Endothelial cell of umbilical vein (primary cell): ENCODE measurements around the gene AKAP1. TPM values are rescaled to one million over a fixed set of nuclear protein-coding genes. Genes with fewer than 3 reads are reported as not detected.

Experiments used
- BruUV-seq: library from RNA; stranded (reverse); fragments of 400-500 nt; replicated peaks from 2 replicates; lab custom pipeline; 2021; lab: Mats Ljungman, UMichigan
- CTCF ChIA-PET: fragments of 300-600, 350-600 bp; sonication (Branson Sonifier 250); formaldehyde crosslinking; loops from one replicate; lab custom pipeline; 2021; ENCODE audit warnings: antibody characterized with exemption, inconsistent platforms; lab: Charles Lee
- POLR2A ChIA-PET: fragments of 300-600, 350-600 bp; sonication (Branson Sonifier 250); formaldehyde crosslinking; loops from one replicate; lab custom pipeline; 2021; ENCODE audit warnings: antibody characterized with exemption, inconsistent platforms; lab: Charles Lee
- DNase-seq: peaks from one replicate; pipeline ENCODE4 v3.0.0-alpha.2; 2011; ENCODE audit warnings: low read depth, low spot score
- FAIRE-seq: peaks from 2 replicates; lab custom pipeline; 2011; peaks lifted over from hg19 to GRCh38; lab: Jason Lieb, UNC
- H2AFZ ChIP-seq: 2 replicates; pipeline ENCODE4 v1.6.0; 2012; ENCODE audit warnings: low read depth, low read length, control low read depth, inconsistent platforms
- H3K27ac ChIP-seq: 2 replicates; pipeline ENCODE4 v1.5.1; 2011; ENCODE audit warnings: low read depth, mild to moderate bottlenecking, control low read depth, low read length, moderate library complexity; ENCODE audit not compliant: insufficient read depth
- H3K27me3 ChIP-seq, 2 experiments: 2 replicates each; pipeline versions ENCODE4 v1.6.0 to v1.6.1; 2011; ENCODE audit warnings: low read length in 2 of 2, mixed read lengths in 1 of 2; ENCODE audit not compliant: control insufficient read depth in 2 of 2, insufficient read depth in 2 of 2
- H3K36me3 ChIP-seq, 2 experiments: 2 replicates in 1 of 2; 3 replicates in 1 of 2; pipeline ENCODE4 v1.5.1; 2011; ENCODE audit warnings: low read length in 2 of 2, mild to moderate bottlenecking in 1 of 2, moderate library complexity in 1 of 2; ENCODE audit not compliant: control insufficient read depth in 2 of 2, insufficient read depth in 2 of 2; ENCODE audit errors: extremely low read depth in 1 of 2
- H3K4me1 ChIP-seq: 3 replicates; pipeline ENCODE4 v1.5.1; 2011; ENCODE audit warnings: mild to moderate bottlenecking, low read length; ENCODE audit not compliant: control insufficient read depth, insufficient read depth; ENCODE audit errors: extremely low read depth
- H3K4me2 ChIP-seq: 2 replicates; pipeline ENCODE4 v1.6.1; 2011; ENCODE audit warnings: low read length, control low read depth, mixed read lengths; ENCODE audit not compliant: insufficient read depth
- H3K4me3 ChIP-seq, 3 experiments: fragments of 200-600 bp in 1 of 3; sonication (generic), shearing (Covaris generic) in 1 of 3; replicated peaks in 1 of 3; 2 replicates each; pipeline ENCODE4 v1.5.1; 2011 to 2016; ENCODE audit warnings: control low read depth in 3 of 3, low read length in 3 of 3, mild to moderate bottlenecking in 2 of 3, inconsistent platforms in 1 of 3, low read depth in 1 of 3, moderate library complexity in 1 of 3; ENCODE audit not compliant: insufficient read depth in 1 of 3
- H3K79me2 ChIP-seq: 2 replicates; pipeline ENCODE4 v1.6.0; 2012; ENCODE audit warnings: low read length, inconsistent platforms; ENCODE audit not compliant: control insufficient read depth, insufficient read depth
- H3K9ac ChIP-seq: replicated peaks from 2 replicates; pipeline ENCODE3; 2011; ENCODE audit warnings: low read length, control low read depth; ENCODE audit not compliant: insufficient read depth; ENCODE audit errors: extremely low read depth
- H3K9me1 ChIP-seq: replicated peaks from 3 replicates; pipeline ENCODE4 v1.6.0; 2011; ENCODE audit warnings: mild to moderate bottlenecking, low read length; ENCODE audit not compliant: control insufficient read depth, insufficient read depth; ENCODE audit errors: extremely low read depth
- H3K9me3 ChIP-seq: replicated peaks from 2 replicates; pipeline ENCODE4 v1.5.1; 2012; ENCODE audit warnings: low read length, inconsistent platforms; ENCODE audit not compliant: control insufficient read depth, insufficient read depth
- H4K20me1 ChIP-seq: replicated peaks from 2 replicates; pipeline ENCODE3; 2011; ENCODE audit warnings: mild to moderate bottlenecking, low read length; ENCODE audit not compliant: control insufficient read depth, insufficient read depth; ENCODE audit errors: extremely low read depth
- EZH2 ChIP-seq: IDR thresholded peaks from 2 replicates; pipeline ENCODE4 v1.6.1; 2012; ENCODE audit warnings: borderline replicate concordance, low read depth, mild to moderate bottlenecking, moderate library complexity, low read length, inconsistent platforms; ENCODE audit not compliant: severe bottlenecking
- FOS ChIP-seq: IDR thresholded peaks from 2 replicates; pipeline ENCODE4 v1.6.1; 2011; ENCODE audit warnings: mild to moderate bottlenecking, low read length, moderate library complexity, borderline replicate concordance; ENCODE audit not compliant: insufficient read depth
- GATA2 ChIP-seq: IDR thresholded peaks from 2 replicates; pipeline ENCODE4 v1.7.0; 2011; ENCODE audit warnings: low read depth, mild to moderate bottlenecking, moderate library complexity, mixed read lengths, low read length; ENCODE audit not compliant: insufficient read length, insufficient read depth
- JUN ChIP-seq: IDR thresholded peaks from 2 replicates; pipeline ENCODE4 v1.6.1; 2011; ENCODE audit warnings: borderline replicate concordance, low read depth; ENCODE audit not compliant: insufficient read length, insufficient read depth
- MYC ChIP-seq: IDR thresholded peaks from one replicate; pipeline ENCODE4 v1.6.1; 2011; ENCODE audit warnings: mild to moderate bottlenecking, low read depth, low read length
- POLR2A ChIP-seq: IDR thresholded peaks from 2 replicates; pipeline ENCODE4 v1.6.1; 2012; ENCODE audit warnings: low read depth, mild to moderate bottlenecking, control low read depth, low read length
- POLR2AphosphoS5 ChIP-seq: IDR thresholded peaks from 2 replicates; pipeline ENCODE4 v1.6.1; 2012; ENCODE audit warnings: low read depth, mild to moderate bottlenecking, control low read depth, low read length, moderate library complexity; ENCODE audit not compliant: insufficient read depth
- dilution Hi-C: fragments of 300-500 bp; cut with MboI; formaldehyde crosslinking; loops from one replicate; pipeline ENCODE4 v1.15.0; 2019; ENCODE audit warnings: low sequenced_read_pairs; ENCODE audit not compliant: extremely low pct_ligation_motif_present
- intact Hi-C: fragments of 100-400 bp; cut with micrococcal nuclease; formaldehyde crosslinking; loops from one replicate; pipeline ENCODE4 v1.10.0; 2022
- polyA plus RNA-seq, 4 experiments: library from polyadenylated mRNA; depleted of rRNA in 3 of 4; stranded (reverse) in 3 of 4; unstranded in 1 of 4; fragments of >200 nt; gene quantifications; 2 replicates each; pipeline versions ENCODE4 v1.2.1 to v1.2.3, GENCODE V29; 2011 to 2012; ENCODE audit warnings: missing spikeins in 1 of 4
- total RNA-seq: library from RNA; stranded (reverse); gene quantifications from 2 replicates; pipeline ENCODE4 v1.2.3, GENCODE V29; 2021
- TF ChIP-seq, protein P1 (sequence below): IDR thresholded peaks from 2 replicates; pipeline ENCODE4 v1.6.1; 2011; ENCODE audit not compliant: insufficient read depth, insufficient read length
- TF ChIP-seq, protein P2 (sequence below), 2 donors: IDR thresholded peaks; 1 replicate in 1 of 2; 2 replicates in 1 of 2; pipeline ENCODE4 v1.5.1; 2011; ENCODE audit warnings: low read length in 2 of 2, mild to moderate bottlenecking in 2 of 2, moderate library complexity in 2 of 2, control low read depth in 1 of 2, inconsistent platforms in 1 of 2, low read depth in 1 of 2; ENCODE audit not compliant: insufficient read depth in 1 of 2; ENCODE audit errors: extremely low read depth in 1 of 2

The AKAP1 gene
- total and polyA plus RNA-seq, 2 donors (not counting 3 experiments of a cell fraction or from before 2014, with no cell fraction given) = 20.9 to 27.7 TPM

DNA sequence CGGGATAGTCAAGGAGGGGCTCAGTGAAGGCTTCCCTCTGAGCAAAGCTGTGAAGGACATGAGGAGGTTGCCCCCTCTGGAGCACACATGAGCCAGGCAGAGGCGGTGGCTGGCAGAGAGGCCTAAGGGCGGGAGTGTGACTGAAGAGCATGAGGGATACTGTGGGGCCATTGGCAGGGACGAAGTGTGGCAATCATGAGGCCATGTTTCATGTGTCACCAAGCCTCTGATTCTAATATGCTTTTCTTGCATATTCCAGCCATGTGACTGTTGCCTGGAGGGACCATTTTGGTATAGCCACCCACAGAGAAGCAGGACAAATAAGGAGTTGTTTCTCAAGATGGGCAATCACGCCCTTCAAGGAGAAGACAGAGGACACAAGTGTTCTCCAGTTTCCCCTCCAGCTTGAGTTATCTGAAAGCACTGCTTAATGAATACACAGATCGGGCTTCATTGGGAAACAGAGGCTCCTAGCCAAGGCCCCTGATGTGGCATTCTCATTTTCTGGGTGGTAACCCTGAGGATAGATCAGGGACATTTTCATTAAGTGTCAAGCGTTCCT, 68.0 kb downstream of the AKAP1 start:
- TF ChIP-seq EZH2 (no peak), POLR2AphosphoS5 (no peak), FOS (no peak), GATA2 (no peak), MYC (no peak), POLR2A (no peak), JUN (no peak)
- TF ChIP-seq, protein P1, sequence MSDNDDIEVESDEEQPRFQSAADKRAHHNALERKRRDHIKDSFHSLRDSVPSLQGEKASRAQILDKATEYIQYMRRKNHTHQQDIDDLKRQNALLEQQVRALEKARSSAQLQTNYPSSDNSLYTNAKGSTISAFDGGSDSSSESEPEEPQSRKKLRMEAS = no peak
- TF ChIP-seq, protein P2, sequence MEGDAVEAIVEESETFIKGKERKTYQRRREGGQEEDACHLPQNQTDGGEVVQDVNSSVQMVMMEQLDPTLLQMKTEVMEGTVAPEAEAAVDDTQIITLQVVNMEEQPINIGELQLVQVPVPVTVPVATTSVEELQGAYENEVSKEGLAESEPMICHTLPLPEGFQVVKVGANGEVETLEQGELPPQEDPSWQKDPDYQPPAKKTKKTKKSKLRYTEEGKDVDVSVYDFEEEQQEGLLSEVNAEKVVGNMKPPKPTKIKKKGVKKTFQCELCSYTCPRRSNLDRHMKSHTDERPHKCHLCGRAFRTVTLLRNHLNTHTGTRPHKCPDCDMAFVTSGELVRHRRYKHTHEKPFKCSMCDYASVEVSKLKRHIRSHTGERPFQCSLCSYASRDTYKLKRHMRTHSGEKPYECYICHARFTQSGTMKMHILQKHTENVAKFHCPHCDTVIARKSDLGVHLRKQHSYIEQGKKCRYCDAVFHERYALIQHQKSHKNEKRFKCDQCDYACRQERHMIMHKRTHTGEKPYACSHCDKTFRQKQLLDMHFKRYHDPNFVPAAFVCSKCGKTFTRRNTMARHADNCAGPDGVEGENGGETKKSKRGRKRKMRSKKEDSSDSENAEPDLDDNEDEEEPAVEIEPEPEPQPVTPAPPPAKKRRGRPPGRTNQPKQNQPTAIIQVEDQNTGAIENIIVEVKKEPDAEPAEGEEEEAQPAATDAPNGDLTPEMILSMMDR (IDR thresholded peaks at IDR 0.05; ENCODE audit: extremely low read depth in 1 of 2, insufficient read depth in 1 of 2, low read depth in 1 of 2, low read length in 2 of 2) = no peak
- intact Hi-C loops (no loop called here), dilution Hi-C loops (no loop called here)
- H3K4me1 ChIP-seq = no peaks in the 10 kb centered on the region
- ChIA-PET POLR2A (no interaction called here), CTCF (no interaction called here)
- no TSS peak for BruUV-seq
- no peaks in the 10 kb centered on the region for H3K9me3 ChIP-seq
- H3K4me2 ChIP-seq = no peak overlapping the region
- no peak overlapping the region for H3K27ac ChIP-seq
- DNase-seq = no peak
- peaks cover 0 to 4% of the 10 kb centered on the region in 2 experiments for H3K27me3 ChIP-seq
- H4K20me1 ChIP-seq = no peaks in the 10 kb centered on the region
- H3K79me2 ChIP-seq = no peaks in the 10 kb centered on the region
- no peaks in the 10 kb centered on the region for H3K9me1 ChIP-seq
- H3K36me3 ChIP-seq = no peaks in the 10 kb centered on the region
- H3K4me3 ChIP-seq = no peak overlapping the region
- H3K9ac ChIP-seq = no peak overlapping the region
- no peak overlapping the region for H2AFZ ChIP-seq
- no peak for FAIRE-seq
